ENCODE data around the gene SMAD3. TPM values are rescaled to one million over a fixed set of nuclear protein-coding genes. Genes with fewer than 3 reads are reported as not detected.

Gene SMAD3
- total and polyA plus RNA-seq, 2 of the 4 experiments (the other 2 are of a cell fraction), result 71.0 to 177 TPM

DNA sequence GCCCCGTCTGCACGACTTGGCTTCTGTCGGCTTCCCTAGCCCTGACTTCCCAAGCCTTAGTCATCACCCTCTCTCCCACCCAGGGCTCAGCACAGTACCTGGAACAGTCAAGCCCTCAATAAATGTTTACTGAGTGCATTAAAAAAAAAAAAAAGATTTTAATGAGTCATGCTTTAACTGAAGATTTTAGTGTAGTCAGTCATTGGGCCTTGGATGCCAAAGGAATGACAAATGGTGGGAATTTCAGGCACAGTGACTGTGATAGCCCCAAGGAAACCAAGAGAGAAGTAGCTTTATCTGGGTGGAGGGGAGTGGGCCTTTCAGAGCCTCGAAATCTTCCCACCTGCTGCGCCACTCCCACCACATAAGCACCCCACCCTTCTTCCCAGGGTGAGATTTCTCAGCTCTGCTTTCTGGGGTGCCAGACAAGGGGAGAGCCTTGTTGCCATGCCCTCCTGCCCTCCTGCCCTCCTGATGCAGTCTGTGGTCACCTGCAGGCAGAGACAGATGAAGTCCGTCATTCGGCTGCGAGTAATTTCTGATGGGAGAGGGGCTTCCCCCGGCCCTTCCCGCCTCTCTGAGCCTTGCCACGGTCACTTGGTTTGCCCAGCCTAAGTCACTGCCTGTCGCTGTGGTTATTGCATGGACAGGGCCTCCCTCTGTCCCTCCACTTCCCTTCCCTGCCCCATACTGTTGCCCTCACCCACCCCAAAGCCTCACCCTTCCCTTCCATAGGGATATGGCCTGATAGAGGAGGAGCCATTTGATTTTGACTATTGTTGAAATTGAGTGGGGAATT, 41.8 kb downstream of the SMAD3 start:
- peaks cover 54% of the 10 kb centered on the region for H3K9me1 ChIP-seq (ENCODE audit: insufficient read depth, low read length)
- no TSS peak for BruUV-seq (replicated peaks)
- CTCF ChIA-PET, result interaction anchor here (0.6 to 0.8 kb wide), 3 partner anchors 170 to 1961 kb away, joined by 3 to 6 read pairs (median 3); no protein-coding TSS in a partner anchor
- DNase-seq, result peak; percentile 100
- H3K4me1 ChIP-seq (ENCODE audit: control insufficient read depth, insufficient read depth, low read length), result peaks cover 65% of the 10 kb centered on the region
- H2AK5ac ChIP-seq (ENCODE audit: low read depth, low read length), result peak overlapping the region; percentile 100
- H3K9me3 ChIP-seq (ENCODE audit: control insufficient read depth, insufficient read depth, low read length), result no peaks in the 10 kb centered on the region
- H3K27me3 ChIP-seq (ENCODE audit: control insufficient read depth, insufficient read depth, low read length), result no peaks in the 10 kb centered on the region
- H3K79me1 ChIP-seq (ENCODE audit: low read depth in 1 of 2, low read length in 2 of 2), result peaks cover 38 to 75% of the 10 kb centered on the region in 2 experiments
- POLR2A ChIA-PET (ENCODE audit: unreplicated experiment), result interaction anchor here (0.6 to 1.2 kb wide), 4 partner anchors 21 to 72 kb away, joined by 3 to 4 read pairs (median 3); partner anchors contain the start of gene SMAD3
- peak overlapping the region; percentile 97 for H3K56ac ChIP-seq (ENCODE audit: extremely low read depth, insufficient read depth, low read length)
- H2BK15ac ChIP-seq (ENCODE audit: low read depth, low read length), result peak overlapping the region; percentile 82; the same call in 2 of the 3 replicates
- H3K23ac ChIP-seq (ENCODE audit: low read depth, low read length), result peak overlapping the region; percentile 97
- H4K91ac ChIP-seq (ENCODE audit: insufficient read depth, low read depth, low read length), result peak overlapping the region; percentile 99
- peak overlapping the region; percentile 90 for H2AK9ac ChIP-seq (replicated peaks; ENCODE audit: low read depth, low read length, poor library complexity)
- H2BK5ac ChIP-seq (ENCODE audit: low read depth, low read length, poor library complexity, severe bottlenecking), result peak overlapping the region; percentile 99
- peak overlapping the region; percentile 98 for H3K14ac ChIP-seq (replicated peaks; ENCODE audit: low read depth, low read length)
- H3K36me3 ChIP-seq (ENCODE audit: control insufficient read depth, insufficient read depth, low read length), result peaks cover 34% of the 10 kb centered on the region
- H4K5ac ChIP-seq (ENCODE audit: low read depth, low read length), result peak overlapping the region; percentile 79
- peak overlapping the region; percentile 97 for H3K27ac ChIP-seq (ENCODE audit: insufficient read depth, low read length)
- peak overlapping the region; percentile 43 for H3K4me2 ChIP-seq (ENCODE audit: low read depth, low read length)
- WGBS, 2 experiments (ENCODE audit: extremely low coverage in 2 of 2, insufficient read length in 1 of 2), result 10% methylated on average over 4 of the region's 12 CpGs; no CpG with 5 or more reads in 1 of the 2 experiments
- H2BK20ac ChIP-seq (ENCODE audit: low read depth, low read length), result peak overlapping the region; percentile 99
- peak overlapping the region; percentile 92 for H3K18ac ChIP-seq (ENCODE audit: low read depth, low read length)
- ATAC-seq (ENCODE audit: low read depth), result peak; percentile 49
- no peak overlapping the region for H3K4me3 ChIP-seq (ENCODE audit: insufficient read depth, low read depth, low read length)
- in situ Hi-C loops (cut with MboI; ENCODE audit: low sequenced_read_pairs) (loop anchor here (5.0 kb wide), 1 partner anchor 70 kb away; no protein-coding TSS in a partner anchor), intact Hi-C loops (cut with micrococcal nuclease) (loop anchor here (2.0 kb wide), 1 partner anchor 64 kb away; no protein-coding TSS in a partner anchor), dilution Hi-C loops (cut with HindIII; ENCODE audit: low sequenced_read_pairs, unreplicated experiment) (no loop called here)
- peak overlapping the region; percentile 100 for H3K4ac ChIP-seq (ENCODE audit: low read depth, low read length)
- peak overlapping the region; percentile 99 for H2BK120ac ChIP-seq (ENCODE audit: low read depth, low read length)
- peaks cover 53% of the 10 kb centered on the region for H4K20me1 ChIP-seq (ENCODE audit: insufficient read depth, low read length)
- H4K8ac ChIP-seq (ENCODE audit: low read depth in 2 of 2, low read length in 2 of 2), result peak overlapping the region; percentile 65 to 97
- peak overlapping the region; percentile 30 for H2AFZ ChIP-seq (replicated peaks; ENCODE audit: low read length, poor library complexity)
- peak overlapping the region; percentile 67 for H3K9ac ChIP-seq (ENCODE audit: low read depth, low read length)
- TF ChIP-seq, protein P1, sequence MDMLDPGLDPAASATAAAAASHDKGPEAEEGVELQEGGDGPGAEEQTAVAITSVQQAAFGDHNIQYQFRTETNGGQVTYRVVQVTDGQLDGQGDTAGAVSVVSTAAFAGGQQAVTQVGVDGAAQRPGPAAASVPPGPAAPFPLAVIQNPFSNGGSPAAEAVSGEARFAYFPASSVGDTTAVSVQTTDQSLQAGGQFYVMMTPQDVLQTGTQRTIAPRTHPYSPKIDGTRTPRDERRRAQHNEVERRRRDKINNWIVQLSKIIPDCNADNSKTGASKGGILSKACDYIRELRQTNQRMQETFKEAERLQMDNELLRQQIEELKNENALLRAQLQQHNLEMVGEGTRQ (IDR thresholded peaks at IDR 0.05; ENCODE audit: low read depth, low read length), result no peak
- TF ChIP-seq CEBPB (IDR thresholded peaks at IDR 0.05; ENCODE audit: low read depth, low read length), result no peak
- no peak; the same call in 1 of the 2 replicates for TF ChIP-seq MAZ (IDR thresholded peaks at IDR 0.05; ENCODE audit: borderline replicate concordance, low read depth, low read length)
- TF ChIP-seq MAFK (IDR thresholded peaks at IDR 0.05; ENCODE audit: low read depth, low read length), result peak; percentile 48; the same call in 1 of the 2 replicates
- TF ChIP-seq, protein P2, sequence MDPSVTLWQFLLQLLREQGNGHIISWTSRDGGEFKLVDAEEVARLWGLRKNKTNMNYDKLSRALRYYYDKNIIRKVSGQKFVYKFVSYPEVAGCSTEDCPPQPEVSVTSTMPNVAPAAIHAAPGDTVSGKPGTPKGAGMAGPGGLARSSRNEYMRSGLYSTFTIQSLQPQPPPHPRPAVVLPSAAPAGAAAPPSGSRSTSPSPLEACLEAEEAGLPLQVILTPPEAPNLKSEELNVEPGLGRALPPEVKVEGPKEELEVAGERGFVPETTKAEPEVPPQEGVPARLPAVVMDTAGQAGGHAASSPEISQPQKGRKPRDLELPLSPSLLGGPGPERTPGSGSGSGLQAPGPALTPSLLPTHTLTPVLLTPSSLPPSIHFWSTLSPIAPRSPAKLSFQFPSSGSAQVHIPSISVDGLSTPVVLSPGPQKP (IDR thresholded peaks at IDR 0.05; ENCODE audit: borderline replicate concordance, low read depth, low read length), result no peak
- TF ChIP-seq MXI1 (IDR thresholded peaks at IDR 0.05; ENCODE audit: borderline replicate concordance, low read depth, low read length), result no peak
- TF ChIP-seq, protein P3, sequence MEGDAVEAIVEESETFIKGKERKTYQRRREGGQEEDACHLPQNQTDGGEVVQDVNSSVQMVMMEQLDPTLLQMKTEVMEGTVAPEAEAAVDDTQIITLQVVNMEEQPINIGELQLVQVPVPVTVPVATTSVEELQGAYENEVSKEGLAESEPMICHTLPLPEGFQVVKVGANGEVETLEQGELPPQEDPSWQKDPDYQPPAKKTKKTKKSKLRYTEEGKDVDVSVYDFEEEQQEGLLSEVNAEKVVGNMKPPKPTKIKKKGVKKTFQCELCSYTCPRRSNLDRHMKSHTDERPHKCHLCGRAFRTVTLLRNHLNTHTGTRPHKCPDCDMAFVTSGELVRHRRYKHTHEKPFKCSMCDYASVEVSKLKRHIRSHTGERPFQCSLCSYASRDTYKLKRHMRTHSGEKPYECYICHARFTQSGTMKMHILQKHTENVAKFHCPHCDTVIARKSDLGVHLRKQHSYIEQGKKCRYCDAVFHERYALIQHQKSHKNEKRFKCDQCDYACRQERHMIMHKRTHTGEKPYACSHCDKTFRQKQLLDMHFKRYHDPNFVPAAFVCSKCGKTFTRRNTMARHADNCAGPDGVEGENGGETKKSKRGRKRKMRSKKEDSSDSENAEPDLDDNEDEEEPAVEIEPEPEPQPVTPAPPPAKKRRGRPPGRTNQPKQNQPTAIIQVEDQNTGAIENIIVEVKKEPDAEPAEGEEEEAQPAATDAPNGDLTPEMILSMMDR (conservative IDR thresholded peaks at IDR 0.05; ENCODE audit: low read depth, low read length), result no peak
- no peak for TF ChIP-seq RFX5 (IDR thresholded peaks at IDR 0.05; ENCODE audit: low read depth, low read length)
- no peak for TF ChIP-seq RCOR1 (IDR thresholded peaks at IDR 0.05; ENCODE audit: insufficient replicate concordance, low read length)
- peak; percentile 26; the same call in 1 of the 2 replicates for TF ChIP-seq POLR2A (IDR thresholded peaks at IDR 0.05; ENCODE audit: low read depth, low read length)
- no peak for TF ChIP-seq SMC3 (IDR thresholded peaks at IDR 0.05; ENCODE audit: low read depth, low read length)
- TF ChIP-seq FOS (IDR thresholded peaks at IDR 0.05; ENCODE audit: low read depth, low read length), result peak; percentile 99
- TF ChIP-seq CHD1 (IDR thresholded peaks at IDR 0.05; ENCODE audit: low read depth, low read length), result no peak
